Panc1 (cell line): ENCODE data around the gene FUOM. TPM values are rescaled to one million over a fixed set of nuclear protein-coding genes. Genes with fewer than 3 reads are reported as not detected.

Experiments
- ATAC-seq: fragments of 200-7000 bp; cut with Tn5 transposase; 2 replicates; pipeline ENCODE4 v1.9.1; 2020; ENCODE audit warnings: mild to moderate bottlenecking, moderate library complexity
- BruUV-seq: library from RNA; stranded (reverse); fragments of 400-500 nt; replicated peaks from 2 replicates; lab custom pipeline; 2021; lab: Mats Ljungman, UMichigan
- CTCF ChIA-PET: fragments of 300-600 bp; sonication (Branson Sonifier 250); formaldehyde crosslinking; loops from one replicate; lab custom pipeline; 2022; ENCODE audit warnings: antibody characterized with exemption; lab: Charles Lee
- POLR2A ChIA-PET: fragments of 300-600 bp; sonication (Branson Sonifier 250); formaldehyde crosslinking; loops from one replicate; lab custom pipeline; 2022; ENCODE audit warnings: antibody characterized with exemption; lab: Charles Lee
- DNase-seq: peaks from one replicate; pipeline ENCODE4 v3.0.0-alpha.2; 2010; ENCODE audit warnings: low read depth, low spot score
- H3K27ac ChIP-seq: 2 replicates; pipeline ENCODE4 v1.5.1; 2011; ENCODE audit warnings: mild to moderate bottlenecking, low read length, inconsistent platforms
- H3K27me3 ChIP-seq: fragments of 200-500 bp; sonication (Bioruptor generic); 2 replicates; pipeline ENCODE4 v1.6.0; 2014; ENCODE audit warnings: low read length, inconsistent platforms; ENCODE audit not compliant: control insufficient read depth, insufficient read depth
- H3K36me3 ChIP-seq: fragments of 200-500 bp; sonication (Bioruptor generic); 2 replicates; pipeline ENCODE4 v1.5.1; 2014; ENCODE audit warnings: inconsistent platforms, mild to moderate bottlenecking, low read length, moderate library complexity; ENCODE audit not compliant: control insufficient read depth, insufficient read depth
- H3K4me1 ChIP-seq: 2 replicates; pipeline ENCODE4 v1.5.1; 2011; ENCODE audit warnings: inconsistent platforms, mild to moderate bottlenecking, low read length, moderate library complexity; ENCODE audit not compliant: control insufficient read depth, insufficient read depth
- H3K4me3 ChIP-seq, 2 experiments: 2 replicates each; pipeline ENCODE4 v1.5.1; 2011 to 2012; ENCODE audit warnings: low read depth in 2 of 2, low read length in 2 of 2, mild to moderate bottlenecking in 2 of 2, inconsistent platforms in 1 of 2, moderate library complexity in 1 of 2
- H3K9me3 ChIP-seq: fragments of 200-500 bp; sonication (Bioruptor generic); 2 replicates; pipeline ENCODE4 v1.5.1; 2014; ENCODE audit warnings: low read depth, mild to moderate bottlenecking, inconsistent platforms, low read length, moderate library complexity; ENCODE audit not compliant: control insufficient read depth, insufficient read depth
- POLR2AphosphoS5 ChIP-seq: IDR thresholded peaks from 2 replicates; pipeline ENCODE4 v1.6.1; 2012; ENCODE audit warnings: mild to moderate bottlenecking, low read depth, low read length, moderate library complexity
- SIN3A ChIP-seq: IDR thresholded peaks from 2 replicates; pipeline ENCODE4 v1.6.1; 2012; ENCODE audit warnings: low read depth, mild to moderate bottlenecking, low read length, moderate library complexity, borderline replicate concordance; ENCODE audit not compliant: insufficient read depth
- TCF7L2 ChIP-seq: IDR thresholded peaks from 2 replicates; pipeline ENCODE4 v1.6.1; 2011; ENCODE audit warnings: mild to moderate bottlenecking, low read depth, low read length, inconsistent platforms
- in situ Hi-C: cut with HindIII; loops from 2 replicates; pipeline ENCODE4 v1.10.0; 2016; ENCODE audit warnings: low sequenced_read_pairs, low pct_unique_long_range_greater_than_20kb
- intact Hi-C: fragments of 100-400 bp; cut with micrococcal nuclease; formaldehyde crosslinking; loops from one replicate; pipeline ENCODE4 v1.10.0; 2022; ENCODE audit not compliant: unreplicated experiment
- total RNA-seq: library from RNA; stranded (reverse); gene quantifications from one replicate; pipeline ENCODE4 v1.2.1, GENCODE V29; 2021; ENCODE audit not compliant: unreplicated experiment
- TF ChIP-seq, protein P1 (sequence below), 2 experiments: IDR thresholded peaks; 2 replicates each; pipeline ENCODE4 v1.6.1; 2011 to 2012; ENCODE audit warnings: low read depth in 2 of 2, control low read depth in 1 of 2, low read length in 1 of 2, mild to moderate bottlenecking in 1 of 2, moderate library complexity in 1 of 2; ENCODE audit not compliant: insufficient read depth in 1 of 2
- TF ChIP-seq, protein P2 (sequence below): fragments of 450-650 bp; IDR thresholded peaks from 2 replicates; pipeline ENCODE4 v1.5.1; 2017; ENCODE audit warnings: mild to moderate bottlenecking

FUOM gene
- total RNA-seq, 1 experiment from 2014 or later = 39.6 TPM

DNA sequence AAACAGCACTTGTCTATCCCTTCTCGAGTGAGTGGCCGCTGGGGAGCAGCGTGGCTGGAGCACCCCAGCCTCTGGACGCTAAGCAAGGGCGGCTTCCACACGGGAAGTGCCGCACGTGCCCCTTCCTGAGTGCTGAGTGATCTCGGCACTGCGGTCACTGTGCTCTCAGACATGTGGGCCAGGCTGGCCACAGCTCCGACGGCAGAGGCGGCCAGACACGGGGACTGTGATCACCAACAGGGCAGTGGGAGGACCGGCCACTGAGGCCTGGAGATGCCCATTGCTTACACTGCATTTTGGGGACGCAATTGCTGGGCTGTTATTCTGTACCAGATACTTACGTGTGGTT, 8.3 kb upstream of the FUOM start:
- intact Hi-C loops = no loop called here
- Histone ChIP-seq H3K4me1 (no peaks in the 10 kb centered on the region), H3K27me3 (no peaks in the 10 kb centered on the region), H3K4me3 (no peak overlapping the region), H3K36me3 (peaks cover 14% of the 10 kb centered on the region; the same call in 1 of the 2 replicates), H3K9me3 (no peaks in the 10 kb centered on the region), H3K27ac (no peak overlapping the region)
- in situ Hi-C loops = no loop called here
- ATAC-seq (no peak), DNase-seq (no peak)
- BruUV-seq = no TSS peak
- ChIA-PET CTCF (interaction anchor here (0.6 kb wide), 1 partner anchor 130 kb away, joined by 3 read pairs; no protein-coding TSS in a partner anchor), POLR2A (no interaction called here)
- TF ChIP-seq POLR2AphosphoS5 (no peak), TCF7L2 (no peak), SIN3A (no peak)
- TF ChIP-seq, protein P1, sequence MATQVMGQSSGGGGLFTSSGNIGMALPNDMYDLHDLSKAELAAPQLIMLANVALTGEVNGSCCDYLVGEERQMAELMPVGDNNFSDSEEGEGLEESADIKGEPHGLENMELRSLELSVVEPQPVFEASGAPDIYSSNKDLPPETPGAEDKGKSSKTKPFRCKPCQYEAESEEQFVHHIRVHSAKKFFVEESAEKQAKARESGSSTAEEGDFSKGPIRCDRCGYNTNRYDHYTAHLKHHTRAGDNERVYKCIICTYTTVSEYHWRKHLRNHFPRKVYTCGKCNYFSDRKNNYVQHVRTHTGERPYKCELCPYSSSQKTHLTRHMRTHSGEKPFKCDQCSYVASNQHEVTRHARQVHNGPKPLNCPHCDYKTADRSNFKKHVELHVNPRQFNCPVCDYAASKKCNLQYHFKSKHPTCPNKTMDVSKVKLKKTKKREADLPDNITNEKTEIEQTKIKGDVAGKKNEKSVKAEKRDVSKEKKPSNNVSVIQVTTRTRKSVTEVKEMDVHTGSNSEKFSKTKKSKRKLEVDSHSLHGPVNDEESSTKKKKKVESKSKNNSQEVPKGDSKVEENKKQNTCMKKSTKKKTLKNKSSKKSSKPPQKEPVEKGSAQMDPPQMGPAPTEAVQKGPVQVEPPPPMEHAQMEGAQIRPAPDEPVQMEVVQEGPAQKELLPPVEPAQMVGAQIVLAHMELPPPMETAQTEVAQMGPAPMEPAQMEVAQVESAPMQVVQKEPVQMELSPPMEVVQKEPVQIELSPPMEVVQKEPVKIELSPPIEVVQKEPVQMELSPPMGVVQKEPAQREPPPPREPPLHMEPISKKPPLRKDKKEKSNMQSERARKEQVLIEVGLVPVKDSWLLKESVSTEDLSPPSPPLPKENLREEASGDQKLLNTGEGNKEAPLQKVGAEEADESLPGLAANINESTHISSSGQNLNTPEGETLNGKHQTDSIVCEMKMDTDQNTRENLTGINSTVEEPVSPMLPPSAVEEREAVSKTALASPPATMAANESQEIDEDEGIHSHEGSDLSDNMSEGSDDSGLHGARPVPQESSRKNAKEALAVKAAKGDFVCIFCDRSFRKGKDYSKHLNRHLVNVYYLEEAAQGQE (IDR thresholded peaks at IDR 0.05; ENCODE audit: insufficient read depth in 1 of 2, low read depth in 2 of 2, low read length in 1 of 2) = no peak
- TF ChIP-seq, protein P2, sequence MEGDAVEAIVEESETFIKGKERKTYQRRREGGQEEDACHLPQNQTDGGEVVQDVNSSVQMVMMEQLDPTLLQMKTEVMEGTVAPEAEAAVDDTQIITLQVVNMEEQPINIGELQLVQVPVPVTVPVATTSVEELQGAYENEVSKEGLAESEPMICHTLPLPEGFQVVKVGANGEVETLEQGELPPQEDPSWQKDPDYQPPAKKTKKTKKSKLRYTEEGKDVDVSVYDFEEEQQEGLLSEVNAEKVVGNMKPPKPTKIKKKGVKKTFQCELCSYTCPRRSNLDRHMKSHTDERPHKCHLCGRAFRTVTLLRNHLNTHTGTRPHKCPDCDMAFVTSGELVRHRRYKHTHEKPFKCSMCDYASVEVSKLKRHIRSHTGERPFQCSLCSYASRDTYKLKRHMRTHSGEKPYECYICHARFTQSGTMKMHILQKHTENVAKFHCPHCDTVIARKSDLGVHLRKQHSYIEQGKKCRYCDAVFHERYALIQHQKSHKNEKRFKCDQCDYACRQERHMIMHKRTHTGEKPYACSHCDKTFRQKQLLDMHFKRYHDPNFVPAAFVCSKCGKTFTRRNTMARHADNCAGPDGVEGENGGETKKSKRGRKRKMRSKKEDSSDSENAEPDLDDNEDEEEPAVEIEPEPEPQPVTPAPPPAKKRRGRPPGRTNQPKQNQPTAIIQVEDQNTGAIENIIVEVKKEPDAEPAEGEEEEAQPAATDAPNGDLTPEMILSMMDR = no peak

DNA sequence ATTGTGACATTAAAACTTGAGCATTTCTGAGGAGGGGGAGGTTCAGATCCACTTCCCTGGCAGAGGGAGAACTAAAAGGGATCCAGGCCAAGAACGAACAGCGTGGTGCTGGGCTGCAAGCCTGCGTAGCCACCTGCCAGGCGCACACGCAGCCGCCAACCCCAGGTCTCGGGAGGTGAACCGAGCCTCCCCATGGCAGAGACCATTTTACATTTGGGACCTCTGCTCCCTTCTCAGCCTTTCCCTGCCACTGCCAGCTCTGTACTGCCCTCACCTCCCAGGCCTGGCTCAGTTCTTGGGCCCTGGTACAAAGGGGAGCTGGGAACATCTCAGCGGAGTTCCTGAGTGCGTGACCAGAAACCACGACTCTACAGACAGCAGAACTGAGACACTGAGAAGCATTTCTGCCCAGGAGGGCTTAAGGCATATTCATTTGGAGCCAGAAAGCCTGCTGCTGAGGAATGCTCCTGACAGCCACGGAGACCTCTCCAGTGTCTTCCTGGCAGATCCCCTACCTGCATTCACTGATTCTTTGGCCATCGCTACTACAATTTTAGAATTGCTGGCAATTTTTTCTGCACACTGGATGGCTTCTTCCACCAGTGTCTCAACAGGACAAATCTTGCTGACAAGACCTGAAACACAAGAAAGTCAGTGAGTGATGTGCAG, 7.8 kb upstream of the FUOM start:
- no TSS peak for BruUV-seq
- DNase-seq (no peak), ATAC-seq (no peak)
- Histone ChIP-seq H3K9me3 (no peaks in the 10 kb centered on the region), H3K4me3 (no peak overlapping the region), H3K36me3 (peaks cover 14% of the 10 kb centered on the region; the same call in 1 of the 2 replicates), H3K4me1 (no peaks in the 10 kb centered on the region), H3K27ac (no peak overlapping the region), H3K27me3 (no peaks in the 10 kb centered on the region)
- intact Hi-C loops (no loop called here), in situ Hi-C loops (no loop called here)
- CTCF ChIA-PET = interaction anchor here (0.6 kb wide), 1 partner anchor 130 kb away, joined by 3 read pairs; no protein-coding TSS in a partner anchor
- POLR2A ChIA-PET = no interaction called here
- TF ChIP-seq, protein P1 (IDR thresholded peaks at IDR 0.05; ENCODE audit: insufficient read depth in 1 of 2, low read depth in 2 of 2, low read length in 1 of 2) = no peak
- TF ChIP-seq, protein P2 = no peak
